NCI-H345 treated with DMSO at 0.1 percent for 48 hours (cell line): ENCODE results near the gene RC3H1.

Experiments
- DNase-seq: peaks from one replicate; lab custom pipeline; 2025; ENCODE audit not compliant: unreplicated experiment; lab: John Stamatoyannopoulos, UW

Gene RC3H1

GRCh38 chr1:173886746-173887611, 135.2 kb downstream of the RC3H1 start:
- no peak for DNase-seq

- no peak for DNase-seq
Observed at GRCh38 chr1:173884701-173885100, 137.5 kb downstream of the RC3H1 start.
